Nephron (organoid): ENCODE measurements around the gene CCNL1.
"Not testable (repeated sequence)": the region's sequence is repeated elsewhere in the genome, so short reads cannot be mapped to it uniquely, and the experiment has no call there.

Experiments used
- H3K27ac Mint-ChIP-seq, 3 experiments: 2 replicates each; pipeline ENCODE4 v1.8.0; 2020; ENCODE audit warnings: mixed read lengths in 3 of 3, mild to moderate bottlenecking in 2 of 3, moderate library complexity in 1 of 3
- H3K27me3 Mint-ChIP-seq: 2 replicates; pipeline ENCODE4 v1.8.0; 2021; ENCODE audit warnings: low read depth, mild to moderate bottlenecking, moderate library complexity, mixed read lengths
- H3K36me3 Mint-ChIP-seq: 2 replicates; pipeline ENCODE4 v1.8.0; 2020; ENCODE audit warnings: low read depth, mixed read lengths
- H3K4me1 Mint-ChIP-seq: 2 replicates; pipeline ENCODE4 v1.8.0; 2020; ENCODE audit warnings: mixed read lengths
- H3K4me3 Mint-ChIP-seq, 3 experiments: 2 replicates each; pipeline ENCODE4 v1.8.0; 2020; ENCODE audit warnings: mild to moderate bottlenecking in 3 of 3, mixed read lengths in 3 of 3, moderate library complexity in 2 of 3
- H3K9me3 Mint-ChIP-seq: 2 replicates; pipeline ENCODE4 v1.8.0; 2020; ENCODE audit warnings: mixed read lengths
- CTCF ChIP-seq, 3 experiments: fragments of 200-600 bp; sonication (generic); IDR thresholded peaks; one replicate each; pipeline ENCODE4 v1.5.0; 2021; ENCODE audit warnings: antibody characterized with exemption in 3 of 3; ENCODE audit not compliant: unreplicated experiment in 3 of 3

The CCNL1 gene

GRCh38 chr3:157174290-157174648, 14.3 kb upstream of the CCNL1 start:
- H3K4me1 Mint-ChIP-seq, result peaks cover 26% of the 10 kb centered on the region
- no peaks in the 10 kb centered on the region for H3K27me3 Mint-ChIP-seq
- TF ChIP-seq CTCF (IDR thresholded peaks at IDR 0.05; ENCODE audit: unreplicated experiment in 3 of 3), result no peak
- H3K9me3 Mint-ChIP-seq, result peaks cover 5% of the 10 kb centered on the region
- peak overlapping the region; percentile 96 to 97 (median 97) for H3K27ac Mint-ChIP-seq
- peak overlapping the region; percentile 91 to 94 (median 92) for H3K4me3 Mint-ChIP-seq
- peaks cover 12% of the 10 kb centered on the region for H3K36me3 Mint-ChIP-seq

GRCh38 chr3:157173343-157173742, 13.4 kb upstream of the CCNL1 start:
- Mint-ChIP-seq H3K27ac (peak overlapping the region; percentile 67 to 87 (median 87)), H3K36me3 (peaks cover 11% of the 10 kb centered on the region), H3K4me3 (peak overlapping the region; percentile 71 to 79 (median 74)), H3K4me1 (peaks cover 26% of the 10 kb centered on the region)
- not testable (repeated sequence) for H3K9me3 Mint-ChIP-seq, H3K27me3 Mint-ChIP-seq

GRCh38 chr3:157172746-157173145, 12.8 kb upstream of the CCNL1 start:
- H3K4me3 Mint-ChIP-seq, result peak overlapping the region; percentile 71 to 79 (median 74)
- H3K36me3 Mint-ChIP-seq, result peaks cover 5% of the 10 kb centered on the region
- H3K27ac Mint-ChIP-seq, result peak overlapping the region; percentile 67 to 87 (median 87)
- peaks cover 3% of the 10 kb centered on the region for H3K9me3 Mint-ChIP-seq
- peaks cover 25% of the 10 kb centered on the region for H3K4me1 Mint-ChIP-seq
- no peaks in the 10 kb centered on the region for H3K27me3 Mint-ChIP-seq
- TF ChIP-seq CTCF (IDR thresholded peaks at IDR 0.05; ENCODE audit: unreplicated experiment in 3 of 3), result no peak

GRCh38 chr3:157170861-157171260, 10.9 kb upstream of the CCNL1 start:
- no peaks in the 10 kb centered on the region for H3K9me3 Mint-ChIP-seq
- TF ChIP-seq CTCF (IDR thresholded peaks at IDR 0.05; ENCODE audit: unreplicated experiment in 3 of 3), result no peak
- peak overlapping the region in 1 of 3 experiments; percentile 55 for H3K27ac Mint-ChIP-seq
- peak overlapping the region in 2 of 3 experiments; percentile 3 to 29 for H3K4me3 Mint-ChIP-seq
- H3K4me1 Mint-ChIP-seq, result peaks cover 10% of the 10 kb centered on the region
- no peaks in the 10 kb centered on the region for H3K36me3 Mint-ChIP-seq
- no peaks in the 10 kb centered on the region for H3K27me3 Mint-ChIP-seq

- Mint-ChIP-seq H3K27me3 (no peaks in the 10 kb centered on the region), H3K4me3 (peak overlapping the region in 1 of 3 experiments; percentile 15), H3K4me1 (peaks cover 9% of the 10 kb centered on the region), H3K27ac (peak overlapping the region in 2 of 3 experiments; percentile 1 to 2), H3K9me3 (no peaks in the 10 kb centered on the region), H3K36me3 (no peaks in the 10 kb centered on the region)
- TF ChIP-seq CTCF (IDR thresholded peaks at IDR 0.05; ENCODE audit: unreplicated experiment in 3 of 3), result no peak
Measured at GRCh38 chr3:157167371-157168042, 7.6 kb upstream of the CCNL1 start.

- Mint-ChIP-seq H3K27ac (peak overlapping the region in 2 of 3 experiments; percentile 23 to 27), H3K4me1 (peaks cover 9% of the 10 kb centered on the region), H3K9me3 (no peaks in the 10 kb centered on the region), H3K36me3 (no peaks in the 10 kb centered on the region), H3K27me3 (no peaks in the 10 kb centered on the region), H3K4me3 (no peak overlapping the region)
- no peak for TF ChIP-seq CTCF (IDR thresholded peaks at IDR 0.05; ENCODE audit: unreplicated experiment in 3 of 3)
Measured at GRCh38 chr3:157166561-157166960, 6.6 kb upstream of the CCNL1 start.
